Neural progenitor cell (in vitro differentiated cells): Measurements from ENCODE around the gene CCDC60.

ENCODE experiments used
- EZH2 ChIP-seq: fragments of 200-600 bp; sonication (generic); IDR thresholded peaks from 2 replicates; pipeline ENCODE4 v1.6.1; 2017; ENCODE audit warnings: antibody characterized with exemption, mild to moderate bottlenecking, moderate library complexity
- EZH2phosphoT487 ChIP-seq: fragments of 200-600 bp; sonication (generic); IDR thresholded peaks from 2 replicates; pipeline ENCODE4 v1.6.1; 2017; ENCODE audit warnings: antibody characterized with exemption
- TF ChIP-seq, protein P1 (sequence below): fragments of 200-600 bp; sonication (generic); IDR thresholded peaks from 2 replicates; pipeline ENCODE4 v1.5.1; 2017; ENCODE audit warnings: antibody characterized with exemption, mild to moderate bottlenecking

- TF ChIP-seq, protein P1, sequence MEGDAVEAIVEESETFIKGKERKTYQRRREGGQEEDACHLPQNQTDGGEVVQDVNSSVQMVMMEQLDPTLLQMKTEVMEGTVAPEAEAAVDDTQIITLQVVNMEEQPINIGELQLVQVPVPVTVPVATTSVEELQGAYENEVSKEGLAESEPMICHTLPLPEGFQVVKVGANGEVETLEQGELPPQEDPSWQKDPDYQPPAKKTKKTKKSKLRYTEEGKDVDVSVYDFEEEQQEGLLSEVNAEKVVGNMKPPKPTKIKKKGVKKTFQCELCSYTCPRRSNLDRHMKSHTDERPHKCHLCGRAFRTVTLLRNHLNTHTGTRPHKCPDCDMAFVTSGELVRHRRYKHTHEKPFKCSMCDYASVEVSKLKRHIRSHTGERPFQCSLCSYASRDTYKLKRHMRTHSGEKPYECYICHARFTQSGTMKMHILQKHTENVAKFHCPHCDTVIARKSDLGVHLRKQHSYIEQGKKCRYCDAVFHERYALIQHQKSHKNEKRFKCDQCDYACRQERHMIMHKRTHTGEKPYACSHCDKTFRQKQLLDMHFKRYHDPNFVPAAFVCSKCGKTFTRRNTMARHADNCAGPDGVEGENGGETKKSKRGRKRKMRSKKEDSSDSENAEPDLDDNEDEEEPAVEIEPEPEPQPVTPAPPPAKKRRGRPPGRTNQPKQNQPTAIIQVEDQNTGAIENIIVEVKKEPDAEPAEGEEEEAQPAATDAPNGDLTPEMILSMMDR, result no peak
- TF ChIP-seq EZH2 (no peak), EZH2phosphoT487 (no peak)
Observed at GRCh38 chr12:119412306-119412705, 77.8 kb downstream of the CCDC60 start.
